ENCODE results near the gene ABCC1.

Gene ABCC1

DNA sequence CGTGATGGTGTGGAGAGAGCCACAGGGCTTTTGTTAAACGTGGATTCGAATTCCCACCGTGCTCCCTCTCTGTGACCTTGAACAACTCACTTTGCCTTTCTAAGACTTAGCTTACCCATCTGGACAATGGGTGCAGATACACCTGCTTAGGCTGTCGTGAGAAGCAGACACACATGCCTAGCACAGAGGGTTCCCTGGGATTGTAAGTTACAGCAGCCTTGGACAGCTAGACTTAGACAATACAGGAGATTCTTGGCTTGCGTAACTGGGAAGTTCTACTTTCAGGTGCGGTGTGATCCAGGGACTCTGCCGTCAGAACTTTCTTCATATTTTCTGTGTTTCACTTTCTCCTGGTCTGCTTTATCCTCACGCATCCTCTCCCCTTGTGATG, 127.0 kb downstream of the ABCC1 start:
- no peak for FAIRE-seq
- no peak for DNase-seq (ENCODE audit: insufficient read length, low spot score)
- TF ChIP-seq, protein P1, sequence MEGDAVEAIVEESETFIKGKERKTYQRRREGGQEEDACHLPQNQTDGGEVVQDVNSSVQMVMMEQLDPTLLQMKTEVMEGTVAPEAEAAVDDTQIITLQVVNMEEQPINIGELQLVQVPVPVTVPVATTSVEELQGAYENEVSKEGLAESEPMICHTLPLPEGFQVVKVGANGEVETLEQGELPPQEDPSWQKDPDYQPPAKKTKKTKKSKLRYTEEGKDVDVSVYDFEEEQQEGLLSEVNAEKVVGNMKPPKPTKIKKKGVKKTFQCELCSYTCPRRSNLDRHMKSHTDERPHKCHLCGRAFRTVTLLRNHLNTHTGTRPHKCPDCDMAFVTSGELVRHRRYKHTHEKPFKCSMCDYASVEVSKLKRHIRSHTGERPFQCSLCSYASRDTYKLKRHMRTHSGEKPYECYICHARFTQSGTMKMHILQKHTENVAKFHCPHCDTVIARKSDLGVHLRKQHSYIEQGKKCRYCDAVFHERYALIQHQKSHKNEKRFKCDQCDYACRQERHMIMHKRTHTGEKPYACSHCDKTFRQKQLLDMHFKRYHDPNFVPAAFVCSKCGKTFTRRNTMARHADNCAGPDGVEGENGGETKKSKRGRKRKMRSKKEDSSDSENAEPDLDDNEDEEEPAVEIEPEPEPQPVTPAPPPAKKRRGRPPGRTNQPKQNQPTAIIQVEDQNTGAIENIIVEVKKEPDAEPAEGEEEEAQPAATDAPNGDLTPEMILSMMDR (IDR thresholded peaks at IDR 0.05; ENCODE audit: insufficient read depth, missing control alignments), result no peak

DNA sequence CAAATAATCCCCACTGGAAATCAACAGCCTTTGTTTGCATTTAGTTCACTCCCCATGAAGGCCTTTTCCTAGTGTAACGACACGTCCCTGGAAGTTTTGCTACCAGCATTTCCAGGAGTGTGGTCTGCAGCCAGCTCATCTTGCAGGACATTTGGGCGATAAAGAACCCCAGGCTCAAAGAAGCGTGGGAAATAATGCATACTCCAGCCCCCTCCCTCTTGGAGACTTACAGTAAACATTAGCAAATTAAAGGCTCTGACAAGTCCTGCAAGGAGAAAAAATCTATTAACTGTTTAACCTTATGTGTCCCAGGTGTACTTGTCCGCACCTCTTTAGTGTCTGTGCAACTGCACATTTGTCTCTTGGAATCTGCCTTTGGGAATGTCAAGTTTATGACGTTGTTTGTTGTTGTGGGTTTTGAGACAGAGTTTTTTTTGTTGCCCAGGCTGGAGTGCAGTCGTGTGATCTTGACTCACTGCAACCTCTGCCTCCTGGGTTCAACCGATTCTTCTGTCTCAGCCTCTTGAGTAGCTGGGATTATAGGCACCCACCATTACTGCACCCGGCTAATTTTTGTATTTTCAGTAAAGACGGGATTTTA, 131.1 kb downstream of the ABCC1 start:
- DNase-seq (ENCODE audit: insufficient read length, low spot score) (no peak), FAIRE-seq (no peak)
- TF ChIP-seq, protein P1 (IDR thresholded peaks at IDR 0.05; ENCODE audit: insufficient read depth, missing control alignments), result no peak

DNA sequence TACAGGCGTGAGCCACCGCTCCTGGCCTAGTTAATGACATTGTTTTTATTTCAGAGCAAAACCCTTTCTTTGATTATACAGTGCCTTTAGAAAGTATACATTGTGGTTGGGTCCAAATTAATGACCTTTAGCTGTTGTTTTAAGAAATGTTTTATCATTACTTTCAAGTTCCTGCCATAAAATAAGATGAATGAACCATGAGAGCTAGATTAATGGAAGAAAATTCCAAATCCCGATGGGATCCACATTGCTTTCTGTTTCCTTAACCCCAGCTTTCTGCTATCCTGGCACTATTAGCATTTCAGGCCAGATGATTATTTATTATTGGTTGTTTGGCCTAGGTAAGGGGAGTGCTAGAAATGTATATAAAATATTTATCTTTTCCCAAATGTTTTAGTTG, 131.7 kb downstream of the ABCC1 start:
- no peak for DNase-seq (ENCODE audit: insufficient read length, low spot score)
- no peak for FAIRE-seq
- TF ChIP-seq, protein P1 (IDR thresholded peaks at IDR 0.05; ENCODE audit: insufficient read depth, missing control alignments), result no peak

DNA sequence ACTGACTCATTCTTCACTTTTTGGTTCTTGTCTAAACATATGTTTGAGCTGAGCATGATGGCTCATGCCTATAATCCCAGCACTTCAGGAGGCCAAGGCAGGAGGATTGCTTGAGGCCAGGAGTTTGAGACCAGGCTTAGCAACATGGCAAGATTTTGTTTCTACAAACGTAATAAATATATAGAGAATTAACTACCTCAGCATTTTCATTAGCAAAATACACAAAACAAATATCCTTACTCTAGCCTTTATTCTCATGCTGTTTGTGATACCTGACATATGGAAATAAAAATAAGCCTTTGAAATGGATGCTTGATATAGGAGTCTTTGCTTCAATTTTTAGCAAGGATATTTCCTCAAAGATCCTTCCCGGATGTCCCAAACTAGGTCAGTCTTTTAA, 132.8 kb downstream of the ABCC1 start:
- TF ChIP-seq, protein P1 (IDR thresholded peaks at IDR 0.05; ENCODE audit: insufficient read depth, missing control alignments), result no peak
- FAIRE-seq (no peak), DNase-seq (ENCODE audit: insufficient read length, low spot score) (no peak)

DNA sequence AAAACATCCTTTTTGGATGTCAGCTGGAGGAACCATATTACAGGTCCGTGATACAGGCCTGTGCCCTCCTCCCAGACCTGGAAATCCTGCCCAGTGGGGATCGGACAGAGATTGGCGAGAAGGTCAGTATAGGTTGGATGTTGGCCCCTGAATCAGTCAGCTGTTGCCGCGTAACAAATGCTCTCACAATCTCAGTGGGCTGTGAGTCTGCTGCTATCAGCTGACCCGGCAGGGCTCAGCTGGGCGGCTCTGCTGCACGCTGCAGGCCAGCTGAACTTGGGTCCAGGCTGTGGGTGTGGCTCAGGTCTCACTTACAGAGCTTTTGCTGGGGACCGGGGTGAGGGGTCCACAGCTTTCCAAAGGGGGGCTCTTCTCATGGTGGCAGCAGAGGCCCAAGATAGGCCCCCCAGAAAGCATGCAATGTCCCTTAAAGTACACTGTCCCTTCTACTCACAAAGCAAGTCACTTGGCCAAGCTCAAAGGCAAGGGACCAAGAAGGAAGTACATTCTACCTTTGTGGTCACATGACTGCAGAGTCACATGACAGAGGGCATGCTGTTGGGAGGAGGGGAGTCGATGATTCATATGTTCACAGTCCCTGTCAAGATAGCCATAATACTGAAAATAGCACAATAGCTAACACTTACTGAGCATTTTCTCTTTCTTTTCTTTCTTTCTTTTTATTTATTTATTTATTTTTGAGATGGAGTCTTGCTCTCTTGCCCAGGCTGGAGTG, 134.2 kb downstream of the ABCC1 start:
- no peak for DNase-seq (ENCODE audit: insufficient read length, low spot score)

DNA sequence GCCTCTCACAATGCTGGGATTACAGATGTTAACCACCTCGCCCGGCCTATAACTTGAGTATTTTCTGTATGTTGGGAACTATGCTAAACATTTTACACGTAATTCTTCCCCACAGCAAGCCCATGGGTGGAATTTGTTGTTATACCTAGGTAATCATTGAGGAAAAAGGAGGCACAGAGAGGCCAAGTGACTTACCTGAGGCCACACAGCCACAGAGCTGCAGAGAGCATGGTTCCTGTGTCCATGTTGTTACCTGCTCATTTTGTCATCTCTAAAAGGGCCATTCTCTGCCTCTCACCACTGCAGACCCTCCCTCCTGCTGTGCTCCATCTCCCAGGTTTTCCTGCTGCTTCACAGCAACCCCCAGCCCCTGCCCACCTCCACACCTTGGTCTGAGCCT, 135.5 kb downstream of the ABCC1 start:
- FAIRE-seq, result no peak
- TF ChIP-seq, protein P1 (IDR thresholded peaks at IDR 0.05; ENCODE audit: insufficient read depth, missing control alignments), result no peak
- DNase-seq (ENCODE audit: insufficient read length, low spot score), result no peak

More for the DNA sequence above, 134.2 kb downstream of the ABCC1 start:
- TF ChIP-seq, protein P1 (IDR thresholded peaks at IDR 0.05; ENCODE audit: insufficient read depth, missing control alignments), result no peak
- no peak for FAIRE-seq
